ENCODE measurements around the gene C5orf46. TPM values are rescaled to one million over a fixed set of nuclear protein-coding genes. Genes with fewer than 3 reads are reported as not detected.
"Not testable (repeated sequence)": the region's sequence is repeated elsewhere in the genome, so short reads cannot be mapped to it uniquely, and the experiment has no call there.

The C5orf46 gene
- total RNA-seq, 1 donor from 2014 or later: 22.6 TPM

- peak; percentile 20 for DNase-seq (ENCODE audit: low read depth)
- no peak overlapping the region for H3K4me3 Mint-ChIP-seq (ENCODE audit: unreplicated experiment)
- FAIRE-seq: peak; percentile 20
Observed at GRCh38 chr5:147949711-147950573, 43.6 kb upstream of the C5orf46 start.

GRCh38 chr5:147946658-147947274, 40.4 kb upstream of the C5orf46 start:
- H3K4me1 ChIP-seq (ENCODE audit: insufficient read depth, low read length); H3K27me3 Mint-ChIP-seq (ENCODE audit: low read depth, unreplicated experiment); H2AFZ ChIP-seq (ENCODE audit: low read depth, low read length); H3K9ac ChIP-seq (ENCODE audit: low read length); H3K27me3 ChIP-seq (ENCODE audit: insufficient read depth, low read length); H3K4me1 Mint-ChIP-seq (ENCODE audit: low read depth, unreplicated experiment); H3K79me2 ChIP-seq (ENCODE audit: insufficient read depth, low read length); H3K27ac ChIP-seq (ENCODE audit: low read depth, low read length); H3K4me2 ChIP-seq (ENCODE audit: low read length); H3K9me3 ChIP-seq (ENCODE audit: insufficient read depth, low read depth, low read length); FAIRE-seq; H4K20me1 ChIP-seq (ENCODE audit: insufficient read depth, low read length); DNase-seq (ENCODE audit: low read depth); H3K9me3 Mint-ChIP-seq (ENCODE audit: unreplicated experiment); H3K4me3 ChIP-seq (ENCODE audit: insufficient read depth, low read depth, low read length); H3K36me3 Mint-ChIP-seq (ENCODE audit: low read depth, unreplicated experiment); H3K36me3 ChIP-seq (ENCODE audit: insufficient read depth, low read length): not testable (repeated sequence)
- peak overlapping the region; percentile 80 for H3K4me3 Mint-ChIP-seq (ENCODE audit: unreplicated experiment)
- peak overlapping the region; percentile 90 for H3K27ac Mint-ChIP-seq (ENCODE audit: unreplicated experiment)

More at GRCh38 chr5:147949711-147950573, 43.6 kb upstream of the C5orf46 start:
- H3K36me3 ChIP-seq (ENCODE audit: insufficient read depth, low read length): no peaks in the 10 kb centered on the region
- H3K4me1 Mint-ChIP-seq (ENCODE audit: low read depth, unreplicated experiment): peaks cover 2% of the 10 kb centered on the region
- H3K79me2 ChIP-seq (ENCODE audit: insufficient read depth, low read length): no peaks in the 10 kb centered on the region
- no peak overlapping the region for H3K27ac ChIP-seq (ENCODE audit: low read depth, low read length)
- H3K27me3 ChIP-seq (ENCODE audit: insufficient read depth, low read length): no peaks in the 10 kb centered on the region
- H3K9me3 Mint-ChIP-seq (ENCODE audit: unreplicated experiment): peaks cover 4% of the 10 kb centered on the region
- H3K4me2 ChIP-seq (ENCODE audit: low read length): no peak overlapping the region
- H3K27ac Mint-ChIP-seq (ENCODE audit: unreplicated experiment): no peak overlapping the region
- H3K27me3 Mint-ChIP-seq (ENCODE audit: low read depth, unreplicated experiment): no peaks in the 10 kb centered on the region
- H2AFZ ChIP-seq (ENCODE audit: low read depth, low read length): no peak overlapping the region
- no peaks in the 10 kb centered on the region for H3K9me3 ChIP-seq (ENCODE audit: insufficient read depth, low read depth, low read length)
- no peak overlapping the region for H3K4me3 ChIP-seq (ENCODE audit: insufficient read depth, low read depth, low read length)
- H3K9ac ChIP-seq (ENCODE audit: low read length): no peak overlapping the region
- H3K4me1 ChIP-seq (ENCODE audit: insufficient read depth, low read length): no peaks in the 10 kb centered on the region
- TF ChIP-seq EZH2 (IDR thresholded peaks at IDR 0.05; ENCODE audit: insufficient read depth, low read length): no peak
- peak; percentile 60 for TF ChIP-seq CTCF (IDR thresholded peaks at IDR 0.05; ENCODE audit: insufficient read depth, low read depth, low read length)
- H3K36me3 Mint-ChIP-seq (ENCODE audit: low read depth, unreplicated experiment): no peaks in the 10 kb centered on the region
- H4K20me1 ChIP-seq (ENCODE audit: insufficient read depth, low read length): no peaks in the 10 kb centered on the region

- Mint-ChIP-seq H3K4me3 (ENCODE audit: unreplicated experiment) (no peak overlapping the region), H3K36me3 (ENCODE audit: low read depth, unreplicated experiment) (no peaks in the 10 kb centered on the region), H3K9me3 (ENCODE audit: unreplicated experiment) (no peaks in the 10 kb centered on the region), H3K27me3 (ENCODE audit: low read depth, unreplicated experiment) (no peaks in the 10 kb centered on the region), H3K4me1 (ENCODE audit: low read depth, unreplicated experiment) (no peaks in the 10 kb centered on the region), H3K27ac (ENCODE audit: unreplicated experiment) (no peak overlapping the region)
- no peaks in the 10 kb centered on the region for H3K79me2 ChIP-seq (ENCODE audit: insufficient read depth, low read length)
- FAIRE-seq: no peak
- DNase-seq (ENCODE audit: low read depth): no peak
- no peak overlapping the region for H3K27ac ChIP-seq (ENCODE audit: low read depth, low read length)
- no peaks in the 10 kb centered on the region for H3K36me3 ChIP-seq (ENCODE audit: insufficient read depth, low read length)
- H3K27me3 ChIP-seq (ENCODE audit: insufficient read depth, low read length): no peaks in the 10 kb centered on the region
- no peak overlapping the region for H3K9ac ChIP-seq (ENCODE audit: low read length)
- H4K20me1 ChIP-seq (ENCODE audit: insufficient read depth, low read length): no peaks in the 10 kb centered on the region
- H3K4me1 ChIP-seq (ENCODE audit: insufficient read depth, low read length): no peaks in the 10 kb centered on the region
- no peak overlapping the region for H2AFZ ChIP-seq (ENCODE audit: low read depth, low read length)
- no peak overlapping the region for H3K4me3 ChIP-seq (ENCODE audit: insufficient read depth, low read depth, low read length)
- no peak overlapping the region for H3K4me2 ChIP-seq (ENCODE audit: low read length)
- no peaks in the 10 kb centered on the region for H3K9me3 ChIP-seq (ENCODE audit: insufficient read depth, low read depth, low read length)
- TF ChIP-seq EZH2 (IDR thresholded peaks at IDR 0.05; ENCODE audit: insufficient read depth, low read length) (no peak), CTCF (IDR thresholded peaks at IDR 0.05; ENCODE audit: insufficient read depth, low read depth, low read length) (no peak)
Observed at GRCh38 chr5:147939431-147940114, 33.2 kb upstream of the C5orf46 start.
